ENCODE data around the gene PTPRD. TPM values are rescaled to one million over a fixed set of nuclear protein-coding genes. Genes with fewer than 3 reads are reported as not detected.

PTPRD gene
- total RNA-seq, 1 experiment from 2014 or later: 32.5 TPM

GRCh38 chr9:9558907-9559306, 1053.9 kb downstream of the PTPRD start:
- no CpG with 5 or more reads among the region's 7 CpGs for WGBS (ENCODE audit: extremely low coverage, insufficient read length, low lambda C conversion rate)
- no peak overlapping the region for H2BK20ac ChIP-seq (ENCODE audit: low read depth, low read length, poor library complexity, severe bottlenecking)
- no peaks in the 10 kb centered on the region; a peak in 1 of 5 replicates for H3K9me3 Mint-ChIP-seq
- H2BK15ac ChIP-seq (ENCODE audit: low read depth, low read length): peak overlapping the region; percentile 26; the same call in 1 of the 2 replicates
- no peaks in the 10 kb centered on the region for H3K79me1 ChIP-seq (ENCODE audit: insufficient read depth, low read depth, low read length, poor library complexity, severe bottlenecking)
- no peaks in the 10 kb centered on the region for H4K20me1 ChIP-seq (ENCODE audit: control insufficient read depth, insufficient read depth, insufficient read length)
- no peak overlapping the region for H3K23ac ChIP-seq (ENCODE audit: insufficient read length, low read depth, low read length)
- no peak overlapping the region for H3K56ac ChIP-seq (ENCODE audit: insufficient read length, low read depth, low read length)
- H3K4me1 ChIP-seq (ENCODE audit: insufficient read depth, low read length): peaks cover 10% of the 10 kb centered on the region; the same call in 1 of the 2 replicates
- no peak overlapping the region for H2AFZ ChIP-seq (ENCODE audit: low read length)
- no peak for TF ChIP-seq CTCF (conservative IDR thresholded peaks at IDR 0.05)
- no peaks in the 10 kb centered on the region for H3K27me3 Mint-ChIP-seq (ENCODE audit: low read depth)
- H2BK12ac ChIP-seq (ENCODE audit: insufficient read length, low read depth, low read length): peak overlapping the region; percentile 41
- no peaks in the 10 kb centered on the region for H3K27me3 ChIP-seq (ENCODE audit: insufficient read depth, low read length)
- H3K18ac ChIP-seq (ENCODE audit: insufficient read length, low read depth, low read length): peak overlapping the region; percentile 66
- no peak overlapping the region for H3K4me3 Mint-ChIP-seq
- H3K36me3 Mint-ChIP-seq (ENCODE audit: insufficient read depth in 1 of 3, low read depth in 3 of 3): peaks cover 0 to 12% (median 0%) of the 10 kb centered on the region in 3 experiments; a peak in 3 of 7 replicates
- H3K27ac Mint-ChIP-seq: peak overlapping the region; percentile 58 to 100 (median 100); a peak in 4 of 7 replicates
- no peak overlapping the region for H3K9ac ChIP-seq (ENCODE audit: extremely low read depth, insufficient read length, low read length)
- no peaks in the 10 kb centered on the region for H3K79me2 ChIP-seq (ENCODE audit: insufficient read depth, low read length)
- peaks cover 30 to 33% of the 10 kb centered on the region in 2 experiments for H3K4me1 Mint-ChIP-seq
- peak overlapping the region; percentile 96 for H3K27ac ChIP-seq (ENCODE audit: insufficient read length, low read depth, low read length)
- no peak for DNase-seq
- no peak overlapping the region for H4K8ac ChIP-seq (replicated peaks; ENCODE audit: insufficient read length, low read depth, low read length)
- no peak overlapping the region for H2BK120ac ChIP-seq (ENCODE audit: low read depth, low read length, poor library complexity, severe bottlenecking)
- H3K23me2 ChIP-seq (ENCODE audit: insufficient read length, low read depth, low read length, poor library complexity, severe bottlenecking): no peaks in the 10 kb centered on the region
- H2AK5ac ChIP-seq (ENCODE audit: insufficient read length, low read length): peak overlapping the region; percentile 4
- no peak overlapping the region for H4K5ac ChIP-seq (ENCODE audit: insufficient read length, low read depth, low read length)
- no peaks in the 10 kb centered on the region for H3K9me3 ChIP-seq (ENCODE audit: control insufficient read depth, low read depth, low read length)
- no peak overlapping the region for H3K4me2 ChIP-seq (ENCODE audit: insufficient read depth, insufficient read length, low read length)
- peak overlapping the region; percentile 92 for H4K91ac ChIP-seq (ENCODE audit: insufficient read length, low read depth, low read length)
- H3T11ph ChIP-seq (ENCODE audit: low read length): no peak overlapping the region
- peak overlapping the region; percentile 20; the same call in 1 of the 2 replicates for H3K14ac ChIP-seq (ENCODE audit: insufficient read depth, low read length)
- peak overlapping the region; percentile 10 for H3K4ac ChIP-seq (ENCODE audit: low read depth, low read length)
- H2BK5ac ChIP-seq (ENCODE audit: insufficient read length, low read length): peak overlapping the region; percentile 47

Data from H9 (cell line).